Uterus (tissue), 2 donors: Measurements from ENCODE around the gene TMED10.

ENCODE experiments used
- CTCF ChIP-seq, 4 experiments: fragments of 200-600 bp in 2 of 4; fragments of 450-650 bp in 2 of 4; sonication (generic) in 2 of 4; IDR thresholded peaks; one replicate each; pipeline ENCODE4 v1.5.1; 2016 to 2019; ENCODE audit warnings: antibody characterized with exemption in 4 of 4, mild to moderate bottlenecking in 2 of 4, moderate library complexity in 1 of 4
- POLR2A ChIP-seq, 2 donors: fragments of 450-650 bp; IDR thresholded peaks; one replicate each; pipeline ENCODE4 v1.6.1; 2016; ENCODE audit warnings: antibody characterized with exemption in 2 of 2, mild to moderate bottlenecking in 1 of 2, moderate library complexity in 1 of 2

GRCh38 chr14:75205591-75205990 lies 29.2 kb upstream of the TMED10 start:
- no peak for TF ChIP-seq CTCF (IDR thresholded peaks at IDR 0.05)
- no peak for TF ChIP-seq POLR2A (IDR thresholded peaks at IDR 0.05)
